ENCODE measurements around the gene EFHC1.

- TF ChIP-seq CTCF (IDR thresholded peaks at IDR 0.05; ENCODE audit: insufficient read depth, low read length, poor library complexity, severe bottlenecking), result no peak
- no peak for TF ChIP-seq EZH2phosphoT487 (conservative IDR thresholded peaks at IDR 0.05; ENCODE audit: low read length)
These were observed 97.5 kb downstream of the EFHC1 start for GRCh38 chr6:52517502-52518278.
